ENCODE measurements around the gene IGSF6. TPM values are rescaled to one million over a fixed set of nuclear protein-coding genes. Genes with fewer than 3 reads are reported as not detected.
"Not testable (repeated sequence)": the region's sequence is repeated elsewhere in the genome, so short reads cannot be mapped to it uniquely, and the experiment has no call there.

The IGSF6 gene
- total RNA-seq, 1 donor from 2014 or later, result not detected

DNA sequence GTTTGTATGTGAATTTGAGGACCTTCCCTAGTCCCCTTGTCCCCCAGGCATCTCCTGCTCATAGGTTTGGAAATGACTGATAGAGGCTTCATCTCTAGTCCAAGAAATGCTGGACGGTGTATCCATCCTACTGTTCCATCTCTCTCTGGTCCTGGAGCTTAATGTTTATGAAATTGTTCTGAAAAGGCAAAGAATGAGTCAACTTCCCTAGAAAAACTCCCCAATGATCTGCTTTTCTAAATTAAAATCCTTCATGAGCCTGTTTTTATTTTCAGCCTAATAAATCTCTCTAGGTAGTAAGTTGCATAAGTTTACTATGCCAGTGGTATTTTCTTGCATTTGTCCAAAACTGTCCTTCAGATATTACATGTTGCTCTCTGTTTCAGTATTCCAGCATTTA, 2.1 kb upstream of the IGSF6 start:
- peak in 1 of 2 donors; percentile 23 for DNase-seq (ENCODE audit: low read depth in 2 of 2)

GRCh38 chr16:21653571-21653970, 1.2 kb upstream of the IGSF6 start:
- no peak for DNase-seq (ENCODE audit: low read depth in 2 of 2)

GRCh38 chr16:21651515-21651914, 893 bp downstream of the IGSF6 start:
- no peak for DNase-seq (ENCODE audit: low read depth in 2 of 2)

DNA sequence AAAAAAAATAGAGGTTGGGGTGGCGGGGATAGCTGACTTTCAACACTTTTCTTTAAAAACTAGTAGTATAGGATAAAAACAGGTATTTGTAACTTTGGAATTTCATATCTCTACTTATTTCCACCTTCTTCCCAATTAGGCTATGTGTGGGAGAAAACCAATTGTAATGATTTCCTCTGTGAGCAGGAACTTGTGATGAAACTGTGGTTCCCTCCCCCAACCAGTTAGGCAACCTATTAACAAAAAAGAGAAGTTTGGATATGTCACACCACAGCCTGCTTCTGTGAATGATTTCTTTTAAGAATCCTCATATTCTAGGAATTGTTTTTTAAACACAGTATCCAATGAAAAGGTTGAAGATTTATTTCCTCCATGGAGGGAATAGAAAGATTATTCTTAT, 1.9 kb downstream of the IGSF6 start:
- DNase-seq (ENCODE audit: low read depth in 2 of 2), result peak in 1 of 2 donors; percentile 23

DNA sequence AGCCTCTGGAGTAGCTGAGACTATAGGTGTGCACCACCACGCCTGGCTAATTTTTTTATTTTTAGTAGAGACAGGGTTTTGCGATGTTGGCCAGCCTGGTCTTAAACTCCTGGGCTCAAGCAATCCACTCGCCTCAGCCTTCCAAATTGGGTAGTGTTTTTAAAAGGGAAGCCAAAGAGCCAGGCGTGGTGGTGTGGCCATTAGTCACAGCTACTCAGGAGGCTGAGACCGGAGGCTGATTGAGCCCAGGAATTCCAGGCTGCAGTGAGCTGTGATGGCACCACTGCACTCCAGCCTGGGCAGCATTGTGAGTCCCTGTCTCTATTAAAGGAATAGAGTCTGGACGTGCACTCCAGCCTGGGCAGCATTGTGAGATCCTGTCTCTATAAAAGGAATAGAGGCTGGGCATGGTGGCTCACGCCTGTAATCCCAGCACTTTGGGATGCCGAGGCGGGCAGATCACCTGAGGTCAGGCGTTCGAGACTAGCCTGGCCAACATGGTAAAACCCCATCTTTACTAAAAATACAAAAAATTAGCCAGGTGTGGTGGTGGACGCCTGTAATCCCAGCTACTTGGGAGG, 2.5 kb downstream of the IGSF6 start:
- not testable (repeated sequence) for DNase-seq (ENCODE audit: low read depth in 2 of 2)

GRCh38 chr16:21647562-21648164, 4.7 kb downstream of the IGSF6 start:
- no peak for DNase-seq (ENCODE audit: low read depth in 2 of 2)

GRCh38 chr16:21646721-21647561, 5.5 kb downstream of the IGSF6 start:
- DNase-seq (ENCODE audit: low read depth in 2 of 2), result no peak

- peak; percentile 70 to 81 for DNase-seq (ENCODE audit: low read depth in 2 of 2)
These were observed 6.3 kb downstream of the IGSF6 start for GRCh38 chr16:21646091-21646490.

- DNase-seq (ENCODE audit: low read depth in 2 of 2), result peak; percentile 60 to 63
These were observed 7.1 kb downstream of the IGSF6 start for GRCh38 chr16:21645261-21645721.

- no peak for DNase-seq (ENCODE audit: low read depth in 2 of 2)
These were observed 7.7 kb downstream of the IGSF6 start for GRCh38 chr16:21644674-21645073.

- DNase-seq (ENCODE audit: low read depth in 2 of 2), result no peak
These were observed 8.6 kb downstream of the IGSF6 start for GRCh38 chr16:21643785-21644184.

- DNase-seq (ENCODE audit: low read depth in 2 of 2), result no peak
These were observed 9.5 kb downstream of the IGSF6 start for GRCh38 chr16:21642861-21643260.

GRCh38 chr16:21641916-21642315, 10.5 kb downstream of the IGSF6 start:
- no peak for DNase-seq (ENCODE audit: low read depth in 2 of 2)

GRCh38 chr16:21639493-21639892, 12.9 kb downstream of the IGSF6 start:
- no peak for DNase-seq (ENCODE audit: low read depth in 2 of 2)

- peak in 1 of 2 donors; percentile 50 for DNase-seq (ENCODE audit: low read depth in 2 of 2)
These were observed 13.8 kb downstream of the IGSF6 start for GRCh38 chr16:21638573-21638975.

DNA sequence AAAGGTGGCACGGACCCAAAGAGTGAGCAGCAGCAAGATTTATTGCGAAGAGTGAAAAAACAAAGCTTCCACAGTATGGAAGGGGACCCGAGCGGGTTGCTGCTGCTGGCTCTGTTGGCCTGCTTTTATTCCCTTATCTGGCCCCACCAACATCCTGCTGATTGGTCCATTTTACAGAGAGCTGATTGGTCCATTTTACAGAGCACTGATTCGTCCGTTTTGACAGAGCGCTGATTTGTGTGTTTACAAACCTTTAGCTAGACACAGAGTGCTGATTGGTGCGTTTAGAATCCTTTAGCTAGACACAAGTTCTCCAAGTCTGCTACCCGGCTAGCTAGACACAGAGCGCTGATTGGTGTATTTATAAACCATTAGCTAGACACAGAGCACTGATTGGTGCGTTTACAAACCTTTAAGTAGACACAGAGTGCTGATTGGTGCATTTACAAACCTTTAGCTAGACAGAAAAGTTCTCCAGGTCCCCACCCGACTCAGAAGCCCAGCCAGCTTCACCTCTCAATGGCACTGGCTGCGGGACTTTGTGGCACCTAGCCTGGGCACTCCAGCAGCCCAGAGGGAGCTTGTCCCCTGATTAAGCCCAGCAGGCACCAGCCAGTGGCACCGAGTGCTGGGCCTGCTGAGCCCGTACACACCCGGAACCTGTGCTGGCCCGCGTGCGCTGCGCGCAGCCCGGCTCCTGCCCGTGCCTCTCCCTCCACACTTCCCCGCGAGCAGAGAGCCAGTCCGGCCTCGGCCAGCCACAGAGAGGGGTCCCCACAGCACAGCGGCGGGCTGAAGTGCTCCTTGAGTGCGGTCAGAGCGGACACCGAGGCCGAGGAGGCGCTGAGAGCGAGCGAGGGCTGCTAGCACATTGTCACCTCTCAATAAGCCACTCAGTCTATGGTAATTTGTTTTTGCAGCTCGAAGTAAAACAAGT, 15.1 kb downstream of the IGSF6 start:
- no peak for DNase-seq (ENCODE audit: low read depth in 2 of 2)

GRCh38 chr16:21635694-21636093, 16.7 kb downstream of the IGSF6 start:
- not testable (repeated sequence) for DNase-seq (ENCODE audit: low read depth in 2 of 2)

DNA sequence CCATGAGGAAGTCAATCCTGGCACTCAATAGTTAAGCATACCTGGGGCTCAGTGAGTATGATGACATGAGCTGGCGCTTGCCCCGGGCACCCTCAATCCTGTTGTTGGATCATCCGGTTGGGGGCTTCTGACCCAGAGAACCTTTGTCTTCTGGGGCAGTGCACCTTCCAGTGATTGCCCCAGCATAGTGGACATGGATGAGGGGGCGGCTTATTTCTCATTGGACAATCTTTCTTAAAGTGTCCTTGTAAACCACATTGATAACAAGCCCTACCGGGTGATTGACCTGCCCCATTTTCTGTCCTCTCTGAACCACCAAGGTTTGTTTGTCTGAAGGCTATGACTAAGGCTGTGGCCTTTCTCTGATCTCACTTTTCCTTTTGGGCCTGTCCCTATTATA, 18.2 kb downstream of the IGSF6 start:
- DNase-seq (ENCODE audit: low read depth in 2 of 2), result no peak

- not testable (repeated sequence) for DNase-seq (ENCODE audit: low read depth in 2 of 2)
These were observed 20.3 kb downstream of the IGSF6 start for GRCh38 chr16:21631951-21632575.

DNA sequence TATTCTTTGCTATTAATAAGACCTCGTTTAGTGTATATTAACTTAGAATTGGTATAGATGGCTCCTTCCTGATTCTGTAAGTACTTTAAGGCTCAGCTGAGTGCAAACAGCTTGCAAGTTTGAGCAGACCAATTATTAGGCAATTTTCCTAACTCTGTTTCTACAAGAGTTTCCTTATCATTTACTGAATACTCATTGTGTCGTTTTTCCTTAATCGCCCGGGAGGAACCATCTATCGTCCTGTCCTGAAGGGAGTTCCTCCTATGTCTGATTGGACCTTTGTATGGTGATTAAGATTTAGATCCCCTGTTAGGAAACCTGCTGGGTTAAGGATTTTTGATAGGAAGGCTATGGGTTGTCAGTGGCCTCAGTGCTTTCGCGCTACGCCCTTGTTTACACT, 21.0 kb downstream of the IGSF6 start:
- not testable (repeated sequence) for DNase-seq (ENCODE audit: low read depth in 2 of 2)

DNA sequence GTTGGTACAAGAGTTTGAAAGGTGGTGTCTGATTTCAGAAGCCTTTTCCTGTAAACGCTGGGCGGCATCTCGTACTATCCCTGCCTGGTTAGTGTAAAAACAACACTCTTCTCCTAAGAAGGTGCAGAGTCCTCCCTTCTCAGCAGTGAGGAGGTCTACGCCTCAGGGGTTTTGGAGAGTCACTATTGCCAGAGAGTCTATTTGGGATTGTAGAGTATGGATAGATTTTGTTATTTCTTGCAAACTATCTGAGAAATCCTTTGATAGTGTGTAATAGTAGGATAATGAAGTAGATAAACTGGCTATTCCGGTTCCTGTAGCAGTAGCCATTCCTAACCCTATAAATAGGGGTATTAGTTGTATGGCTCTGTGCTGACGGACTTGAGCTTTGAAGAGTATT, 21.5 kb downstream of the IGSF6 start:
- not testable (repeated sequence) for DNase-seq (ENCODE audit: low read depth in 2 of 2)
